HFF-Myc (cell line): ENCODE results near the gene DOK1.
A peak's percentile ranks its signal among the peaks of the same experiment; 100 is the strongest.

Source experiments
- DNase-seq: peaks from one replicate; pipeline ENCODE4 v3.0.0-alpha.2; 2011; ENCODE audit warnings: low read depth; ENCODE audit errors: extremely low read depth
- H3K4me3 ChIP-seq: replicated peaks from 2 replicates; pipeline ENCODE4 v1.5.1; 2011; ENCODE audit warnings: low read depth, mild to moderate bottlenecking, control low read depth, low read length
- CTCF ChIP-seq: IDR thresholded peaks from 2 replicates; pipeline ENCODE4 v1.5.1; 2012; ENCODE audit warnings: mild to moderate bottlenecking, low read depth, low read length, control low read depth; ENCODE audit errors: missing control alignments

DOK1 gene

GRCh38 chr2:74562126-74562775 is 7.7 kb downstream of the DOK1 start:
- no peak for DNase-seq
- H3K4me3 ChIP-seq, result no peak overlapping the region
- TF ChIP-seq CTCF, result no peak

- no peak for TF ChIP-seq CTCF
- no peak overlapping the region for H3K4me3 ChIP-seq
- no peak for DNase-seq
These were observed 9.7 kb downstream of the DOK1 start for GRCh38 chr2:74564222-74564621.

GRCh38 chr2:74566076-74566753 is 11.7 kb downstream of the DOK1 start:
- TF ChIP-seq CTCF, result no peak
- DNase-seq, result no peak
- H3K4me3 ChIP-seq, result no peak overlapping the region

- no peak for TF ChIP-seq CTCF
- peak; percentile 84 for DNase-seq
- H3K4me3 ChIP-seq, result no peak overlapping the region
These were observed 12.2 kb downstream of the DOK1 start for GRCh38 chr2:74566754-74567085.

GRCh38 chr2:74567881-74568280 is 13.4 kb downstream of the DOK1 start:
- DNase-seq, result no peak
- TF ChIP-seq CTCF, result no peak
- no peak overlapping the region for H3K4me3 ChIP-seq

- DNase-seq, result no peak
- TF ChIP-seq CTCF, result no peak
- H3K4me3 ChIP-seq, result no peak overlapping the region
These were observed 15.2 kb downstream of the DOK1 start for GRCh38 chr2:74569686-74570085.
